ENCODE results near the gene NKRF.

The NKRF gene

GRCh38 chrX:119605464-119606279 is 552 bp downstream of the NKRF start:
- DNase-seq = peak in 1 of 2 experiments; percentile 0

- no peak for DNase-seq
Measured at GRCh38 chrX:119604766-119605463, 1.3 kb downstream of the NKRF start.

- DNase-seq = no peak
Measured at GRCh38 chrX:119602701-119603255, 3.4 kb downstream of the NKRF start.

GRCh38 chrX:119589810-119590209 is 16.4 kb downstream of the NKRF start:
- no peak for DNase-seq

GRCh38 chrX:119583431-119584059 is 22.7 kb downstream of the NKRF start:
- DNase-seq = no peak

- no peak for DNase-seq
Measured at GRCh38 chrX:119579414-119579813, 26.8 kb downstream of the NKRF start.

GRCh38 chrX:119574394-119575266 is 31.6 kb downstream of the NKRF start, which contains the start of gene UBE2A:
Gene UBE2A (plus strand): TSS chrX:119574563. CDS start chrX:119574712, 149 bp downstream.
- DNase-seq = peak; percentile 20 to 61

- peak in 1 of 2 experiments; percentile 15 for DNase-seq
Measured at GRCh38 chrX:119573840-119574393, 32.3 kb downstream of the NKRF start.

GRCh38 chrX:119573222-119573621 is 33.0 kb downstream of the NKRF start:
- DNase-seq = no peak

- DNase-seq = no peak
Measured at GRCh38 chrX:119570351-119570835, 35.8 kb downstream of the NKRF start.

GRCh38 chrX:119565107-119565663 is 41.0 kb downstream of the NKRF start, which contains the start of gene STEEP1:
Gene STEEP1 (minus strand): TSS chrX:119565409. CDS start chrX:119565355, 54 bp downstream.
- peak; percentile 61 to 74 for DNase-seq

- no peak for DNase-seq
Measured at GRCh38 chrX:119552508-119552907, 53.7 kb downstream of the NKRF start.

GRCh38 chrX:119549327-119550016 is 56.8 kb downstream of the NKRF start:
- DNase-seq = no peak

GRCh38 chrX:119541188-119541587 is 65.0 kb downstream of the NKRF start:
- DNase-seq = peak in 1 of 2 experiments; percentile 57

- no peak for DNase-seq
Measured at GRCh38 chrX:119539872-119540271, 66.4 kb downstream of the NKRF start.
